Natural killer cell (primary cell): ENCODE results near the gene ERVH48-1. TPM values are rescaled to one million over a fixed set of nuclear protein-coding genes. Genes with fewer than 3 reads are reported as not detected.
A peak's percentile ranks its signal among the peaks of the same experiment; 100 is the strongest.

Experiments used
- ATAC-seq, 3 donors: fragments of 150-1000 bp in 2 of 3; fragments of 200-7000 bp in 1 of 3; cut with Tn5 transposase; 1 replicate in 1 of 3; 2 replicates in 2 of 3; pipeline ENCODE4 v1.10.0; 2021; ENCODE audit warnings: mild to moderate bottlenecking in 2 of 3, moderate library complexity in 2 of 3
- DNase-seq, 2 donors: peaks; one replicate each; pipeline versions ENCODE4 v3.0.0 to v3.0.0-alpha.2; 2013 to 2021; ENCODE audit warnings: mixed read lengths in 1 of 2
- H3K27ac ChIP-seq: one replicate; pipeline ENCODE4 v1.5.1; 2013; ENCODE audit warnings: mild to moderate bottlenecking, low read length
- H3K27me3 ChIP-seq: one replicate; pipeline ENCODE4 v1.6.1; 2013; ENCODE audit warnings: low read length; ENCODE audit not compliant: control insufficient read depth, insufficient read depth
- H3K36me3 ChIP-seq: one replicate; pipeline ENCODE4 v1.6.1; 2013; ENCODE audit warnings: low read length; ENCODE audit not compliant: control insufficient read depth, insufficient read depth
- H3K4me1 ChIP-seq: one replicate; pipeline ENCODE4 v1.6.1; 2013; ENCODE audit warnings: low read length; ENCODE audit not compliant: control insufficient read depth, insufficient read depth
- H3K4me3 ChIP-seq: one replicate; pipeline ENCODE4 v1.5.1; 2013; ENCODE audit warnings: low read length
- H3K9me3 ChIP-seq: one replicate; pipeline ENCODE4 v1.6.1; 2013; ENCODE audit warnings: low read length; ENCODE audit not compliant: control insufficient read depth, insufficient read depth
- H3K27ac Mint-ChIP-seq, 2 donors: one replicate each; pipeline ENCODE4 v1.8.0; 2022; ENCODE audit warnings: mild to moderate bottlenecking in 2 of 2, mixed read lengths in 2 of 2, moderate library complexity in 1 of 2
- H3K27me3 Mint-ChIP-seq, 2 donors: one replicate each; pipeline ENCODE4 v1.8.0; 2022; ENCODE audit warnings: low read depth in 2 of 2, mixed read lengths in 2 of 2
- H3K36me3 Mint-ChIP-seq: one replicate; pipeline ENCODE4 v1.8.0; 2022; ENCODE audit warnings: mixed read lengths
- H3K4me1 Mint-ChIP-seq, 2 donors: one replicate each; pipeline ENCODE4 v1.8.0; 2022; ENCODE audit warnings: mixed read lengths in 2 of 2
- H3K4me3 Mint-ChIP-seq: one replicate; pipeline ENCODE4 v1.8.0; 2022; ENCODE audit warnings: mild to moderate bottlenecking, moderate library complexity, mixed read lengths
- H3K9me3 Mint-ChIP-seq, 2 donors: one replicate each; pipeline ENCODE4 v1.8.0; 2022; ENCODE audit warnings: mixed read lengths in 2 of 2
- WGBS: methylation state at CpG from one replicate; pipeline ENCODE4 v1.1.7; 2013; ENCODE audit warnings: missing lambda C conversion rate; ENCODE audit not compliant: insufficient coverage; 5-methylcytosine and 5-hydroxymethylcytosine counted together
- intact Hi-C: fragments of 100-400 bp; cut with micrococcal nuclease; formaldehyde crosslinking; loops from one replicate; pipeline ENCODE4 v1.14.2; 2022
- total RNA-seq, 4 donors: library from RNA; stranded (reverse); fragments of 120-200 nt in 1 of 4; gene quantifications; one replicate each; pipeline versions ENCODE4 v1.2.3 to v1.2.4, GENCODE V29; 2013 to 2022
- TF ChIP-seq, protein P1 (sequence below): fragments of 200-600 bp; IDR thresholded peaks from one replicate; pipeline ENCODE4 v1.8.0; 2022; ENCODE audit warnings: antibody characterized with exemption

Gene ERVH48-1
- total RNA-seq, 3 donors from 2014 or later (not counting 1 experiment from before 2014, with no cell fraction given): not detected

DNA sequence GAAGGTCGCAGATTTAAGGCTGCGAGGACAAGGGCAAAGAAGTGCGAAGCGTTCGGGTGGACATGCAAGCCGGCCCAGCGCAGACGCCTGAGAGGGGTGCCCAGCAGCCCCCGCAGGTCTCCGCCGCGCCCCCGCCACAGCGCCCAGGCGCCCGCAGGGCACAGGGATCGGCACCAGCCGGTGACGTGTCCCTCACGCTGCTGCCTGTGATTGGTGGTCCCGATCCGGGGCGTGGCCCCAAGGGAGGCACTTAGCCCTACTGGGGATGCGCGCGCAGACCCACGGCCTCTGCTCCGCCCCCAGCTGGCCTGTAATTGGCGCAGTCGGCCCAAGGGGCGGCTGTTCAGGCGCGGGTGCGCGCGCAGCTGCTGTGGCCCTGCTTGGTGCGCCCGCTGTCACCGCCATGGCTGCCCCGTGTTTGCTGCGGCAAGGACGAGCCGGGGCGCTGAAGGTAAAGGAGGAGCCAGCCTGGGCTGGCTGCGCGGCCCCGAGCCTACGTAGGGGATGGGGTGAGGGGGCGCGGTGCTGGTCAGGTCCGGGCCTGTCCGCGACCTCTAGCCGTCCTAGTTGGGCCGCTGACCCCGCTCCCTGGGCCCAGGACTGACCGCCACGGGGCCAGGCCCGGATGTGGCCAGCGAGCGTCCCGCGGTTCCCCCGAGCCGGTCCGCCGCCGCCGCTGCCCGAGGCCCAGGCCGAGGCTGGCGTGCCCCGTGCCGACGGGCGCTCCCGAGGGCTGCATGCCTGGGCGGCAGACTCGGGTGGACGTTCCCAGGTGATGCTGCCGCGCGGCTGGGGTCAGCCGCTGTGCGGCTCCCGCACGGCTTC, 32.3 kb downstream of the ERVH48-1 start, which contains the start of gene NDUFV3:
NDUFV3 (plus strand) TSS at position 379 of the 825 bp plus-strand sequence; CDS start at position 404, 25 bp downstream.
- TF ChIP-seq, protein P1, sequence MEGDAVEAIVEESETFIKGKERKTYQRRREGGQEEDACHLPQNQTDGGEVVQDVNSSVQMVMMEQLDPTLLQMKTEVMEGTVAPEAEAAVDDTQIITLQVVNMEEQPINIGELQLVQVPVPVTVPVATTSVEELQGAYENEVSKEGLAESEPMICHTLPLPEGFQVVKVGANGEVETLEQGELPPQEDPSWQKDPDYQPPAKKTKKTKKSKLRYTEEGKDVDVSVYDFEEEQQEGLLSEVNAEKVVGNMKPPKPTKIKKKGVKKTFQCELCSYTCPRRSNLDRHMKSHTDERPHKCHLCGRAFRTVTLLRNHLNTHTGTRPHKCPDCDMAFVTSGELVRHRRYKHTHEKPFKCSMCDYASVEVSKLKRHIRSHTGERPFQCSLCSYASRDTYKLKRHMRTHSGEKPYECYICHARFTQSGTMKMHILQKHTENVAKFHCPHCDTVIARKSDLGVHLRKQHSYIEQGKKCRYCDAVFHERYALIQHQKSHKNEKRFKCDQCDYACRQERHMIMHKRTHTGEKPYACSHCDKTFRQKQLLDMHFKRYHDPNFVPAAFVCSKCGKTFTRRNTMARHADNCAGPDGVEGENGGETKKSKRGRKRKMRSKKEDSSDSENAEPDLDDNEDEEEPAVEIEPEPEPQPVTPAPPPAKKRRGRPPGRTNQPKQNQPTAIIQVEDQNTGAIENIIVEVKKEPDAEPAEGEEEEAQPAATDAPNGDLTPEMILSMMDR: no peak
- Histone ChIP-seq H3K4me3 (peak within 1 kb of the TSS; percentile 75), H3K27ac (peak within 1 kb of the TSS; percentile 91), H3K4me1 (peaks cover 11% of the 10 kb centered on the region), H3K36me3 (peaks cover 2% of the 10 kb centered on the region), H3K27me3 (no peaks in the 10 kb centered on the region), H3K9me3 (no peaks in the 10 kb centered on the region)
- peaks cover 3% of the 10 kb centered on the region for H3K36me3 Mint-ChIP-seq
- H3K9me3 Mint-ChIP-seq: no peaks in the 10 kb centered on the region
- peaks cover 8 to 14% of the 10 kb centered on the region in 2 donors for H3K4me1 Mint-ChIP-seq
- no peaks in the 10 kb centered on the region for H3K27me3 Mint-ChIP-seq
- under 1% methylated on average over 87 of the region's 87 CpGs for WGBS
- peak within 1 kb of the TSS; percentile 96 to 97 for H3K27ac Mint-ChIP-seq
- DNase-seq: peak; percentile 99 to 100
- ATAC-seq: peak; percentile 91 to 98 (median 92)
- intact Hi-C loops: loop anchor here (1.0 kb wide), 2 partner anchors 14 to 81 kb away; partner anchors contain the start of genes PKNOX1 and WDR4
- peak within 1 kb of the TSS; percentile 95 for H3K4me3 Mint-ChIP-seq

DNA sequence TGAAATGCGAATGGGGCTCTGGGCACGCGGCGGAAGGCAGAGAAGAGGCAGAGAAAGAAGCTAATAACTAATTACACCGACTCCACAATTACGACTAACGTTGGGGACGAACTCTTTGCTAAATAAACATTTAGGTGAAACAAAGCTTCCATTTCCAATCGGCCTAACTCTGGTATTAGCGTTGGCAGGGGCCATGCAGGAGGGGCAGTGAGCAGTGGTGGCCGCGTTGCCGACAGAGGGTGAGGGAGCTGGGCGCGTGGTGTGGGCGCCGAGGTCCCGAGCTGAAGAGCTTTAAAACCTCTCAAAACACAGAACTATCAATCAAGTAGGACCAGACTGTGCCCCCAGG, 32.9 kb downstream of the ERVH48-1 start:
- Mint-ChIP-seq H3K4me1 (peaks cover 8 to 11% of the 10 kb centered on the region in 2 donors), H3K27me3 (no peaks in the 10 kb centered on the region), H3K4me3 (peak overlapping the region; percentile 95), H3K36me3 (no peaks in the 10 kb centered on the region), H3K27ac (peak overlapping the region; percentile 96 to 97), H3K9me3 (no peaks in the 10 kb centered on the region)
- Histone ChIP-seq H3K9me3 (no peaks in the 10 kb centered on the region), H3K36me3 (no peaks in the 10 kb centered on the region), H3K4me1 (peaks cover 11% of the 10 kb centered on the region), H3K4me3 (peak overlapping the region; percentile 63), H3K27ac (peak overlapping the region; percentile 89), H3K27me3 (no peaks in the 10 kb centered on the region)
- TF ChIP-seq, protein P1: no peak
- 28% methylated on average over 18 of the region's 18 CpGs for WGBS
- peak in 1 of 3 donors; percentile 9 for ATAC-seq
- DNase-seq: no peak
- intact Hi-C loops: no loop called here

DNA sequence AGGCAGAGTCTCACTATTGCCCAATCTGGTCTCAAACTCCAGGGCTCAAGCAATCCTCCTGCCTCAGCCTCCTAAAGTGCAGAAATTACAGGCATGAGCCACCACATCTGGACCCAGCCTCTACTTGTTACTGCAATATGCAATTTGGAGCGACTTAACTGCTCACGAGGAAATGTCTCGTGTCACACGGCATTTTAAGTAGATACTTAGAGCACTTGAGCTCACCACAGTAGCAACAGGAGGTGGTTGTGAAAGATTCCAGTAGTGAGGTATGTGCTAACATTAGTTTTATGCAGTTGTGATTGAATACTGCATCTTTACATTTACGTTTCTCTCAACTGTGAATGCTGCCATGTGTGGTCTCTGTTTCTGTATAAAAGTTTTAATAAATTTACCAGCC, 38.1 kb downstream of the ERVH48-1 start:
- WGBS: 68% methylated on average over 5 of the region's 5 CpGs
- H3K27ac Mint-ChIP-seq: no peak overlapping the region

More for the DNA sequence above, 38.1 kb downstream of the ERVH48-1 start:
- intact Hi-C loops: no loop called here
- Mint-ChIP-seq H3K4me3 (no peak overlapping the region), H3K36me3 (no peaks in the 10 kb centered on the region), H3K4me1 (peaks cover 2% of the 10 kb centered on the region in 2 donors), H3K27me3 (no peaks in the 10 kb centered on the region), H3K9me3 (no peaks in the 10 kb centered on the region)
- Histone ChIP-seq H3K4me1 (peaks cover 2% of the 10 kb centered on the region), H3K27ac (no peak overlapping the region), H3K4me3 (no peak overlapping the region), H3K27me3 (no peaks in the 10 kb centered on the region), H3K9me3 (no peaks in the 10 kb centered on the region), H3K36me3 (no peaks in the 10 kb centered on the region)
- TF ChIP-seq, protein P1: no peak
- no peak for DNase-seq
- ATAC-seq: no peak
